GM12892 (cell line): ENCODE results near the gene LRCH3.

Experiments used
- POLR2A ChIP-seq: IDR thresholded peaks from 2 replicates; pipeline ENCODE4 v1.6.1; 2011; ENCODE audit warnings: low read depth, low read length, control low read depth
- POLR2AphosphoS5 ChIP-seq: IDR thresholded peaks from 2 replicates; pipeline ENCODE4 v1.6.1; 2011; ENCODE audit warnings: low read depth, low read length, control low read depth
- TAF1 ChIP-seq: IDR thresholded peaks from 2 replicates; pipeline ENCODE4 v1.6.1; 2011; ENCODE audit warnings: low read depth, mild to moderate bottlenecking, control low read depth, low read length, borderline replicate concordance

GRCh38 chr3:197926418-197926817, 135.4 kb downstream of the LRCH3 start:
- TF ChIP-seq POLR2AphosphoS5 (no peak), POLR2A (no peak), TAF1 (no peak)
